GM18507 (cell line): ENCODE measurements around the gene NT5C3B.

Experiments used
- DNase-seq: peaks from one replicate; pipeline ENCODE4 v3.0.0; 2011; ENCODE audit warnings: low read depth; ENCODE audit not compliant: insufficient read length; ENCODE audit errors: extremely low spot score
- FAIRE-seq: peaks from 2 replicates; lab custom pipeline; 2011; peaks lifted over from hg19 to GRCh38; lab: Jason Lieb, UNC

Gene NT5C3B

GRCh38 chr17:41813152-41813680 lies 22.8 kb downstream of the NT5C3B start:
- DNase-seq (no peak), FAIRE-seq (no peak)

DNA sequence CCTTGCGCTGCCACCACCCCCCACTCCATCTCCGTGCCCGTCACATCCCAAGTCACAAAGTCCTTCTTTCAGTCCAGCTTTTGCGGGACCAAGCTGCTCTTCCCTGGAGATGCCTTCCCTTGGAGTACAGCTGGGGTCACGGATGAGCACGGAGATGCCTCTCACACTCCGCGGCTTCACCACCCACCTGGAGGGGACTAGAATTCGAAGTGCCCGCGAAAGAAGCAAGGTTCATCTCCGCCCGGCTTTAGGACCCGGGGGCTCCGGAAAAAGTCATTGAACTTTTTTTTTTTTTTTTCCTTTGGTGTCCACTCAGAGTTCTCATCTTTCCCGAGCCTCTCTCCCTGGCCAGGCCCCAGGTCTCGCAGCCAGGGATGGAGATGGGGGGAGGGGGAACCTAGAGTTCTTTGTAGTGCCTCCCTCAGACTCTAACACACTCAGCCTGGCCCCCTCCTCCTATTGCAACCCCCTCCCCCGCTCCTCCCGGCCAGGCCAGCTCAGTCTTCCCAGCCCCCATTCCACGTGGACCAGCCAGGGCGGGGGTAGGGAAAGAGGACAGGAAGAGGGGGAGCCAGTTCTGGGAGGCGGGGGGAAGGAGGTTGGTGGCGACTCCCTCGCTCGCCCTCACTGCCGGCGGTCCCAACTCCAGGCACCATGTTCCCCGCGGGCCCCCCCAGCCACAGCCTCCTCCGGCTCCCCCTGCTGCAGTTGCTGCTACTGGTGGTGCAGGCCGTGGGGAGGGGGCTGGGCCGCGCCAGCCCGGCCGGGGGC lies 23.5 kb downstream of the NT5C3B start, which contains the start of gene FKBP10:
Gene FKBP10, plus strand, starts transcription at position 624 of the 771 bp plus-strand sequence. Its CDS starts 31 bp downstream, at position 655.
- FAIRE-seq (no peak), DNase-seq (no peak)

GRCh38 chr17:41811549-41812380 lies 24.3 kb downstream of the NT5C3B start, which contains the start of gene P3H4:
TSS of gene P3H4 (minus strand) at chr17:41811949. CDS start at chr17:41811915, 34 bp downstream.
- peak; percentile 71 for FAIRE-seq
- peak; percentile 60 for DNase-seq

- FAIRE-seq = no peak
- no peak for DNase-seq
These were observed 25.1 kb downstream of the NT5C3B start for GRCh38 chr17:41810659-41811548.

DNA sequence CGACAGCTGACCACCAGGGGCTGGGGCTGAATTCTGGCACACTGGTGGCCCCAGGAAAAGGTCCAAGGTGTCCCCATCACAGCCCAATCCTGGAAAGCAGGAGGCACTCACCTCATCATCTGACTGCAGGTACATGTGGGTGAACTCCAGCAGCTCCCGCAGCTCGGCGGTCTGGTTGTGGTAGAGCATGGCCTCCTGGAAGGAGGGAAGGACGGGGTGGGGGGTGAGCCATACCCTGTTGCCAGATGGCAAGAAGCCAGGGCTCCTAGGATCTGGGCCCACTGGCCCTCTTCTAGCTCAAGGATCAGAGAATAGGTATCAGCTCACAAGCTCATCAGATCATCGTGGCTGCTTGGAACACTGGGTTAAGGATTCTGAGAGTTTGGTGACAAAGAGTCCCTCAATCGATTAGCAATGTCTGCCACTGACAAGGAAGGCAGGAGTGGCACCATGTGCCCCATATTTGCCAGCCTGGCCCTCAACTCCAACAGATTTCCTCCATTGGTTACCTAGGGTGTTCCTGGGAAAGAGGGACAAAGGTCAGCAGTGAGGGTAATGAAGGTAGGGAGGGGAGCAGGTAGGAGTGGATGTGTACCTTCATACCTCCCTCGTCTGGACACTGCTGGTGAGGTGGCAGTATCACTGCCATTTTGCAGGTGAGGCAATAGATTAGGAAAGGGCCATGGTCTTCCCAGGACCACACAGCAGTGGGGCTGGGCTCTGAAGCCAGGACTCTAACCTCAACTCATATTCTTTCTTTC lies 29.2 kb downstream of the NT5C3B start:
- DNase-seq (no peak), FAIRE-seq (no peak)

DNA sequence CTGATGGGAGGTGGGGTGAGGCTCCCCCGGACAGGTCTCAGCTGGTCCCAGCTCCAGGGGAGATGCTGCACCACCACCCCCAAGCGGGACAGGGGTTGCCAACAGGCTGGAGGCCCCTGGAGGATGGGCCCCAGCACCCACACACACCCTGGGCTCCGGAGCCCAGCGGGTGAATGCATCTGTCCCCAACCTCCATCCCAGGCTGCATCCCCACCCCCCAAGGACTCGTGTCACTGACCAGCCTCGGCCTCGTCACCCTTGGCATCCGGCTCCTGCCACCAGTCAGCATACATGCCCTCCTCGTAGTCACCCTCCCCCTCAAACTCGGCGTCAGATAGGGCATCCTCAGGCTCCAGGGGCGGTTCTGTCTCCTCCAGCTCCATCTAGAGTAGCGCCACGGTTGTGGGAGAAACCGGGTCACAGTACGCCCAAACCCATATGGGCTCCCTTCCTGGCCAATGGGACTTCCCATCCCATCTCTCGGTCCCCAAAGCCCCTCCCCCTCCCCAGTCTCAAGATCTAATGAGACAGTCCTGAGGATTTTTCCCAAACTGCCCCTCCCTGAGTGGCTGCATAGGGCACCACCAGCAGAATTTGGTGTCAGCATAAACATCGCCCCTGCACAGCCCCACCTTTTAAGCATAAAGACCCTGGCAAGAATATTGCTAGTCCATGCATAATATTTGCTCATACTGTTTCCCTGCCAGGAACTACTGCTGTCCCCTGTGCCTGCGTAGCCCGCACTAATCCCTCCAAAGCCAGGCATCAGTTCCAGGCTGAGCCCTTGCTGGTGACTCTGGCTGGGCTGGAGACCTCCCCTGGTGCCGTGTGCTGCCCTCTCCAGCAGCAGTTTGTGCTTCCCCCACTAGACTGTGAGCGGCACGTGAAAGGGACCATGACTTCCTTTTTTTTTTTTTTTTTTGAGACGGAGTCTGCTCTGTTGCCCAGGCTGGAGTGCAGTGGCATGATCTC lies 32.7 kb downstream of the NT5C3B start:
- DNase-seq (no peak), FAIRE-seq (no peak)

DNA sequence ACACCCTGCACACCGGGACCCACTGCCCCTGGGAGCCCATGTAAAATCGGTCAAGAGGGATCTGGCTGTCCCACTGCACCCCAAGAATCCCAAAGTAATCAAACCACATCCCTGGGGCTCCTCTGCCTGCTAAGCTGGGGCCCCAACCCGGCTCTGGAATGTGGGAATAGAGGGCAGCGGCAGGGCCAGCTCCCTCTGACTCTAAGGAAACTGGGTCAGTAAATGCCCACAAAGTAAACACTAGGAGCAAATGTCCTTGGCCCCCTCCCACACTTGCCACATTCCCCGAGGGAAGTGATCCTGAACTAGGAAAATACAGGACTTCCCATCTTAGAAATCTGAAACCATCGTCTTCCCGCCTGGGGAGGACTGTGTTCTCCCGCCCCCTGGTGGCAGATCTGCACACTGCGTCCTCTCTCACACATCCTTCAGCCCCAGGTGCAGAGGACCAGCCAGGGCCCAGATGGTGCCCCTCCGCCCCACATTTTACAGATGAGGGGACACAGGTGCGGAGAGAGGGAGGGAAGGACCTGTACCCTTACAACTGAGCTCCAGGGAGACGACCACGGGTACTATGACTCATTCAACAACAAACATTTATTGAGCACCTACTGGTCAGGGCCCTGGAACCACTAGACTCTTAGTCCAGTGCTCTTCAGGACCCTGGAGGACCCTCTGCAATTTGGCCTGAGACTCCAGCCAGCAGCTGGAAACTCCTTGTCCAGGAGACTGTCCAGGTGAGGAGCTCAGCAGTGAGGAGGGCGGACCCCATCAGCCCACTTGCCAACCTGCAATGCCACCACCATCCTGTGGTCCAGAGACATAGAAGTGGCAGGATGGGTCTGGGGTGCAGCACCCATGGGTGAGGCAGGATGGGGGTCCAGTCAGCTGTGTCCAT lies 34.4 kb downstream of the NT5C3B start:
- FAIRE-seq (peak; percentile 88), DNase-seq (peak; percentile 70)

- DNase-seq (no peak), FAIRE-seq (no peak)
These were observed 35.2 kb downstream of the NT5C3B start for GRCh38 chr17:41800601-41801373.

DNA sequence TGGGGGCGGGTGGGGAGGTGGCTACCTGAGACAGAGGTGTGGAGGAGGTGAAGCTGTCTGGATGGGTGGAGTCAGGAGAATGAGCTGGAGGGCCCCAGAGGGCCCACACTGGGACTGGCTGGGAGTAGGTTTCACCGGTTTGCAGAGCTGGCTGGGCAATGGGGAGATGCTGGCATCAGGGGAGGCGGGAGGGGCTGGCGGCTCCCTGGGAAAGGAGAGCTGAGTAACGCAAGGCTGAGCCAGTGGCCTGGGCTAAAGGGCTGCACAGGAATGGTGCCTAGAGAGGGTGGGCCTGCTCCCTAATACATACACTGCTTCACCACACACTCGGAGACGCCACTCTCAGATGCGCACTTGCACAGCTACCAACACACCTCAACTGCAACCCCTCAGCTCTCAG lies 36.7 kb downstream of the NT5C3B start:
- FAIRE-seq (no peak), DNase-seq (no peak)

- FAIRE-seq = no peak
- no peak for DNase-seq
These were observed 38.7 kb downstream of the NT5C3B start for GRCh38 chr17:41797377-41797776.

- FAIRE-seq (no peak), DNase-seq (no peak)
These were observed 39.7 kb downstream of the NT5C3B start for GRCh38 chr17:41796121-41796895.

DNA sequence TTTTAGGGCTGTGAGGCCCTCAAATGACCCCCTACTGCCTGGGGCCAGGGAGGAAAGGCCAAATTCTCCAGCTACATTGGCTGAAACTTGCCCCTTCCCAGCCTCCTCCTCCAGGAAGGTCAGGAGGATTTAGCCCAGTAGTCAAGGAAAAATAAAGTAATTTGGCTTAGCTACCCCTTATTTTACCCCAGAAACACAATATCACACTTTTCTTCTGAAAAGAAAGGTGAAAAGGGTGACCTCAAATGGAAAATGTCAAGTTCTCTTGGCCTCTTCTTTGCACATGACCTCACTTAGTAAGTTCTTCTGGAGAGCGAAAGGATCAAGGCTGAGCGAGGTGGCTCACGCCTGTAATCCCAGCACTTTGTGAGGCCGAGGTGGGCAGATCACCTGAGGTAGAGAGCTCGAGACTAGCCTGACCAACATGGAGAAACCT lies 41.5 kb downstream of the NT5C3B start:
- FAIRE-seq (no peak), DNase-seq (no peak)

GRCh38 chr17:41793784-41794539 lies 42.1 kb downstream of the NT5C3B start:
- FAIRE-seq (no peak), DNase-seq (no peak)
